Mesenchymal stem cell (in vitro differentiated cells and primary cell): ENCODE data around the gene THRA.

Experiments
- DNase-seq: peaks from one replicate; pipeline ENCODE4 v3.0.0-alpha.2; 2013
- H2AFZ ChIP-seq: one replicate; pipeline ENCODE4 v1.6.1; 2013; ENCODE audit warnings: low read depth, mild to moderate bottlenecking, control low read depth, inconsistent platforms, low read length, moderate library complexity
- H2AK5ac ChIP-seq: 2 replicates; pipeline ENCODE4 v1.6.1; 2013; ENCODE audit warnings: low read length, moderate library complexity, mild to moderate bottlenecking, inconsistent platforms; ENCODE audit not compliant: severe bottlenecking
- H2BK120ac ChIP-seq: one replicate; pipeline ENCODE4 v1.6.1; 2013; ENCODE audit warnings: low read depth, mild to moderate bottlenecking, inconsistent platforms, low read length, moderate library complexity
- H2BK12ac ChIP-seq, 2 experiments: one replicate each; pipeline ENCODE4 v1.6.1; 2013; ENCODE audit warnings: inconsistent platforms in 2 of 2, low read length in 2 of 2, mild to moderate bottlenecking in 2 of 2, moderate library complexity in 2 of 2, control low read depth in 1 of 2
- H2BK15ac ChIP-seq: one replicate; pipeline ENCODE4 v1.6.1; 2013; ENCODE audit warnings: mild to moderate bottlenecking, low read depth, inconsistent platforms; ENCODE audit not compliant: poor library complexity, severe bottlenecking
- H2BK5ac ChIP-seq: 2 replicates; pipeline ENCODE4 v1.6.1; 2013; ENCODE audit warnings: low read depth, mild to moderate bottlenecking, low read length, control low read depth, inconsistent platforms; ENCODE audit not compliant: poor library complexity, severe bottlenecking
- H3K14ac ChIP-seq, 2 experiments: one replicate each; pipeline ENCODE4 v1.6.1; 2013; ENCODE audit warnings: inconsistent platforms in 2 of 2, low read length in 2 of 2, control low read depth in 1 of 2, mild to moderate bottlenecking in 1 of 2, moderate library complexity in 1 of 2
- H3K18ac ChIP-seq, 2 experiments: one replicate each; pipeline ENCODE4 v1.6.1; 2013; ENCODE audit warnings: inconsistent platforms in 2 of 2, low read length in 2 of 2, control low read depth in 1 of 2, low read depth in 1 of 2, mild to moderate bottlenecking in 1 of 2
- H3K23ac ChIP-seq, 2 experiments: one replicate each; pipeline ENCODE4 v1.6.1; 2013; ENCODE audit warnings: inconsistent platforms in 2 of 2, low read length in 2 of 2, mild to moderate bottlenecking in 2 of 2, moderate library complexity in 2 of 2, control low read depth in 1 of 2
- H3K27ac ChIP-seq: 2 replicates; pipeline ENCODE4 v1.5.1; 2013; ENCODE audit warnings: mild to moderate bottlenecking, moderate library complexity, low read length, control low read depth, inconsistent platforms; ENCODE audit not compliant: poor library complexity, severe bottlenecking
- H3K27me3 ChIP-seq, 2 experiments: 2 replicates each; pipeline versions ENCODE4 v1.6.1 to v1.7.0; 2013; ENCODE audit warnings: low read length in 2 of 2, mild to moderate bottlenecking in 2 of 2, moderate library complexity in 2 of 2, control low read depth in 1 of 2, inconsistent platforms in 1 of 2; ENCODE audit not compliant: control insufficient read depth in 1 of 2, insufficient read depth in 1 of 2
- H3K36me3 ChIP-seq, 2 experiments: 2 replicates each; pipeline versions ENCODE4 v1.6.1 to v1.7.0; 2013; ENCODE audit warnings: low read length in 2 of 2, control low read depth in 1 of 2, inconsistent platforms in 1 of 2, low read depth in 1 of 2, mild to moderate bottlenecking in 1 of 2; ENCODE audit not compliant: insufficient read depth in 2 of 2, control insufficient read depth in 1 of 2
- H3K4ac ChIP-seq, 2 experiments: one replicate each; pipeline ENCODE4 v1.6.1; 2013; ENCODE audit warnings: inconsistent platforms in 2 of 2, low read length in 2 of 2, mild to moderate bottlenecking in 2 of 2, moderate library complexity in 2 of 2, control low read depth in 1 of 2, low read depth in 1 of 2
- H3K4me1 ChIP-seq: 2 replicates; pipeline ENCODE4 v1.6.1; 2013; ENCODE audit warnings: low read depth, low read length, control low read depth; ENCODE audit not compliant: control insufficient read depth, insufficient read depth
- H3K4me2 ChIP-seq: 2 replicates; pipeline ENCODE4 v1.6.1; 2013; ENCODE audit warnings: low read length, mild to moderate bottlenecking, inconsistent platforms; ENCODE audit not compliant: poor library complexity, severe bottlenecking
- H3K4me3 ChIP-seq, 2 experiments: 2 replicates each; pipeline versions ENCODE4 v1.5.1 to v1.7.0; 2013; ENCODE audit warnings: low read length in 2 of 2, mild to moderate bottlenecking in 2 of 2, control low read depth in 1 of 2, low read depth in 1 of 2; ENCODE audit not compliant: insufficient read depth in 1 of 2
- H3K79me1 ChIP-seq: replicated peaks from 2 replicates; pipeline ENCODE4 v1.6.1; 2013; ENCODE audit warnings: mild to moderate bottlenecking, control low read depth, low read length, inconsistent platforms; ENCODE audit not compliant: poor library complexity, severe bottlenecking
- H3K9ac ChIP-seq: 2 replicates; pipeline ENCODE4 v1.7.0; 2013; ENCODE audit warnings: mild to moderate bottlenecking, low read length, moderate library complexity
- H3K9me3 ChIP-seq: 2 replicates; pipeline ENCODE4 v1.7.0; 2013; ENCODE audit warnings: mild to moderate bottlenecking, low read length; ENCODE audit not compliant: control insufficient read depth
- H4K8ac ChIP-seq: one replicate; pipeline ENCODE4 v1.6.1; 2013; ENCODE audit warnings: inconsistent platforms, mild to moderate bottlenecking, low read length, moderate library complexity
- H4K91ac ChIP-seq: one replicate; pipeline ENCODE4 v1.6.1; 2013; ENCODE audit warnings: mild to moderate bottlenecking, low read length, inconsistent platforms
- WGBS: methylation state at CpG from one replicate; pipeline ENCODE4 v1.1.7; 2013; ENCODE audit warnings: mixed read lengths; 5-methylcytosine and 5-hydroxymethylcytosine counted together

The THRA gene

DNA sequence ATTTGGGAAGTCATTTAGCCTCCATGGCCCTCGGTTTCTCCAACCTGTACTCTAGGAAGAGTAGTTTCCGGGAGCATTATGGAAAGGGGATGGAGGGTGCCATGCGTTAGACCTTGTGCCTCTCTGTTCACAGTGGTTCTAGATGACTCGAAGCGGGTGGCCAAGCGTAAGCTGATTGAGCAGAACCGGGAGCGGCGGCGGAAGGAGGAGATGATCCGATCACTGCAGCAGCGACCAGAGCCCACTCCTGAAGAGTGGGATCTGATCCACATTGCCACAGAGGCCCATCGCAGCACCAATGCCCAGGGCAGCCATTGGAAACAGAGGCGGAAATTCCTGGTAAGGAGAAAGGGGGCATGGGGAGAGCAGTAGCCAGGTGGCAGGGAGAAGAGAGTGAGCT lies 21.7 kb downstream of the THRA start:
- Histone ChIP-seq H3K9me3 (no peaks in the 10 kb centered on the region), H2BK120ac (no peak overlapping the region), H3K27me3 (no peaks in the 10 kb centered on the region), H2BK15ac (no peak overlapping the region), H3K4me1 (no peaks in the 10 kb centered on the region), H3K14ac (no peak overlapping the region), H2AFZ (no peak overlapping the region), H3K4ac (no peak overlapping the region), H4K91ac (no peak overlapping the region), H2BK12ac (no peak overlapping the region), H3K79me1 (no peaks in the 10 kb centered on the region), H3K27ac (no peak overlapping the region), H2AK5ac (no peak overlapping the region), H3K4me2 (no peak overlapping the region), H3K18ac (no peak overlapping the region), H4K8ac (no peak overlapping the region), H3K9ac (no peak overlapping the region), H3K36me3 (peaks cover 61 to 70% of the 10 kb centered on the region in 2 experiments), H2BK5ac (no peak overlapping the region), H3K4me3 (no peak overlapping the region), H3K23ac (no peak overlapping the region)
- DNase-seq: no peak
- 97% methylated on average over 13 of the region's 14 CpGs for WGBS

DNA sequence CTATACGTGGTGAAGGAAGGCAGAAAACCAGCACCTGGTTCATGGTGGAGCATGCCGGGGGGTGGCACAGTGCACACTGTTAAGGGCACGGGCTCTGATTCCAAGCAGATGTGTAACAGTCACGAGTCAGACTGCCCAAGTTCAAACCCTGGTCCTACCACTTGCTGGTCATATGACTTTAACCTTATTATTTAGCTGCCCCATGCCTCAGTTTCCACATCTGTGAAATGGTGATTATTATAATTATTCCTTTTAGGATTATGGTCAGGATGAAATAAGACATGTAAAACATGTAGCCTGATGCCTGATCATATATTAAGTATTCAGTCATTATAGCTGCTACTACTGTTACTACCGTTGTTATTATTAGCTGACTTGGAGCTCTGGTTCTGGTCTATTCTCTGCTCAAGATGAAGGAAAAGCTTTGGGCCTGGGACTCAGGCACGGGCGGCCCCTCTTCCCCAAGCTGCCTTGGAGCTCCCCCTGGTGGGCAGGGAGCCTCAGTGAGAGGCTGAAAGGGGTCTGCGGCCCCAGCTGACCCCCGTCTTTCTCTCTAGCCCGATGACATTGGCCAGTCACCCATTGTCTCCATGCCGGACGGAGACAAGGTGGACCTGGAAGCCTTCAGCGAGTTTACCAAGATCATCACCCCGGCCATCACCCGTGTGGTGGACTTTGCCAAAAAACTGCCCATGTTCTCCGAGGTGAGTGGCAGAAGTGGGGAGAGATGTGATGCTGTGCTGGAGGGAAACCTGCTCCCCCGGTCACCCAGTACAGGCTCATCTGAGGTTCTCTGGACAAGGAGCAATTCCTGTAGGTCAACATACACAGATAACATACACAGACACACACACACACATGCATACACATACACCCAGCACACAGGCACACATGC lies 23.6 kb downstream of the THRA start:
- no peak overlapping the region for H2BK120ac ChIP-seq
- peak; percentile 52 for DNase-seq
- no peak overlapping the region for H3K18ac ChIP-seq
- H3K9ac ChIP-seq: no peak overlapping the region
- no peak overlapping the region for H3K4me2 ChIP-seq
- H4K8ac ChIP-seq: peak overlapping the region; percentile 42
- no peak overlapping the region for H3K14ac ChIP-seq
- H3K27ac ChIP-seq: no peak overlapping the region
- peaks cover 62 to 79% of the 10 kb centered on the region in 2 experiments for H3K36me3 ChIP-seq
- no peak overlapping the region for H2AK5ac ChIP-seq
- no peaks in the 10 kb centered on the region for H3K4me1 ChIP-seq
- 77% methylated on average over 15 of the region's 17 CpGs for WGBS
- peak overlapping the region; percentile 62 for H4K91ac ChIP-seq
- no peaks in the 10 kb centered on the region for H3K9me3 ChIP-seq
- no peak overlapping the region for H3K23ac ChIP-seq
- no peak overlapping the region for H2AFZ ChIP-seq
- H2BK15ac ChIP-seq: no peak overlapping the region
- H3K79me1 ChIP-seq: no peaks in the 10 kb centered on the region
- no peak overlapping the region for H3K4ac ChIP-seq
- H3K27me3 ChIP-seq: no peaks in the 10 kb centered on the region
- H2BK12ac ChIP-seq: peak overlapping the region in 1 of 2 experiments; percentile 12
- no peak overlapping the region for H2BK5ac ChIP-seq
- H3K4me3 ChIP-seq: no peak overlapping the region

DNA sequence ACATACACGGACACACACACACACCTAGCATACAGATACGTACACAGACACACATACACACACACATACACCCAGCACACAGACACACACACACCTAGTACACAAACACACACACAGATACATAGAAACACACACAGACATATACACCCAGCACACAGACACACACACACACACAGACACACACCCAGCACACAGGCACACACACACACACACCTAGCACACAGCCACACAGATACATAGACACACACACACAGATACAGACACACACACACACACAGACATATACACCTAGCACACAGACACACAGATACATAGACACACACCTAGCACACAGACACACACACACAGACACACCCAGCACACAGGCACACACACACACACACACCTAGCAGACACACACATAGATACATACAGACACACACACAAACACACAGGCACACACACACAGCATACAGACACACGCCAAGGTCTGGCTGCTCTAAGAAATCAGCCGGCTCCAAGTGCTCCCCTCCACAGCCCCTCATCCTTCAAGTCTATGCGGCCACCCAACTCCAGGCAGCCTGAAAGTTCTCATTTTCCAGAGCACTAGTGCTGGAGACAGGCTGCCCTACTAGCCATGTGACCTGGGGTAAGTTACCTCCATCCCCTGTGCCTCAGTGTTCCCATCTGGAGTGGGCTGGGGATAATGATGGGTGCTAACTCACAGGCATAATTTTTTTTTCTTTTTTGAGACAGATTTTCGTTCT lies 24.5 kb downstream of the THRA start:
- Histone ChIP-seq H3K14ac (no peak overlapping the region), H3K4ac (no peak overlapping the region), H3K79me1 (no peaks in the 10 kb centered on the region), H3K18ac (no peak overlapping the region), H4K91ac (peak overlapping the region; percentile 67), H3K9me3 (no peaks in the 10 kb centered on the region), H2BK5ac (no peak overlapping the region), H2AK5ac (no peak overlapping the region), H3K36me3 (peaks cover 62 to 87% of the 10 kb centered on the region in 2 experiments), H2BK15ac (no peak overlapping the region), H2BK12ac (no peak overlapping the region), H3K9ac (no peak overlapping the region), H3K4me3 (no peak overlapping the region), H2BK120ac (no peak overlapping the region), H3K23ac (no peak overlapping the region), H3K27me3 (no peaks in the 10 kb centered on the region), H2AFZ (no peak overlapping the region), H4K8ac (peak overlapping the region; percentile 42), H3K4me2 (no peak overlapping the region), H3K27ac (no peak overlapping the region), H3K4me1 (peaks cover 6% of the 10 kb centered on the region)
- no peak for DNase-seq
- 86% methylated on average over 6 of the region's 6 CpGs for WGBS
